K562 (cell line): Measurements from ENCODE around the gene CCDC34. TPM values are rescaled to one million over a fixed set of nuclear protein-coding genes. Genes with fewer than 3 reads are reported as not detected.

Experiments
- ATAC-seq: fragments of 200-7000 bp; cut with Tn5 transposase; 3 replicates; pipeline ENCODE4 v1.9.1; 2020; ENCODE audit warnings: moderate library complexity
- BruUV-seq: library from RNA; stranded (reverse); fragments of 400-500 nt; replicated peaks from 2 replicates; lab custom pipeline; 2021; lab: Mats Ljungman, UMichigan
- CTCF ChIA-PET: fragments of 300-600 bp; formaldehyde crosslinking; extraction: SDS; loops from one replicate; lab custom pipeline; 2021; ENCODE audit warnings: low intra/inter-chr PET ratio; lab: Yijun Ruan, JAX
- POLR2A ChIA-PET: fragments of 300-600, 350-650 bp; sonication (Branson Sonifier 250); formaldehyde crosslinking; extraction: SDS; loops from one replicate; lab custom pipeline; 2021; ENCODE audit warnings: antibody characterized with exemption, inconsistent platforms; lab: Yijun Ruan, JAX
- DNase-seq, 4 experiments: peaks; one replicate each; pipeline versions ENCODE4 v3.0.0 to v3.0.0-alpha.2; 2011 to 2018; ENCODE audit warnings: low spot score in 3 of 4, mixed read lengths in 3 of 4; ENCODE audit errors: extremely low read depth in 1 of 4
- FAIRE-seq: peaks from 2 replicates; lab custom pipeline; 2011; peaks lifted over from hg19 to GRCh38; lab: Jason Lieb, UNC
- H2AFZ ChIP-seq: 2 replicates; pipeline ENCODE4 v1.6.0; 2011; ENCODE audit warnings: low read depth, low read length, control low read depth, inconsistent platforms
- H3K27ac ChIP-seq: fragments of 200-600 bp; 3 replicates; pipeline ENCODE4 v1.8.0; 2011; ENCODE audit warnings: low read depth, mild to moderate bottlenecking, control low read depth, inconsistent platforms, low read length, moderate library complexity, mixed read lengths; ENCODE audit errors: extremely low read depth
- H3K27me3 ChIP-seq, 2 experiments: fragments of 300-600 bp in 1 of 2; 2 replicates in 1 of 2; 3 replicates in 1 of 2; pipeline versions ENCODE4 v1.6.0 to v1.8.0; 2011; ENCODE audit warnings: inconsistent platforms in 2 of 2, low read length in 2 of 2, mild to moderate bottlenecking in 1 of 2, mixed read lengths in 1 of 2, moderate library complexity in 1 of 2; ENCODE audit not compliant: control insufficient read depth in 2 of 2, insufficient read depth in 2 of 2
- H3K36me3 ChIP-seq: fragments of 300-600 bp; 3 replicates; pipeline ENCODE4 v1.8.0; 2011; ENCODE audit warnings: mild to moderate bottlenecking, low read length, inconsistent platforms; ENCODE audit not compliant: control insufficient read depth, insufficient read depth
- H3K4me1 ChIP-seq, 2 experiments: fragments of 200-600 bp in 1 of 2; replicated peaks in 1 of 2; 2 replicates in 1 of 2; 3 replicates in 1 of 2; pipeline versions ENCODE4 v1.5.1 to v1.8.0; 2011; ENCODE audit warnings: inconsistent platforms in 2 of 2, low read length in 2 of 2, mild to moderate bottlenecking in 1 of 2, mixed read lengths in 1 of 2, moderate library complexity in 1 of 2; ENCODE audit not compliant: control insufficient read depth in 2 of 2, insufficient read depth in 2 of 2
- H3K4me2 ChIP-seq: 2 replicates; pipeline ENCODE4 v1.6.1; 2011; ENCODE audit warnings: low read length, control low read depth, inconsistent platforms, mixed read lengths; ENCODE audit not compliant: insufficient read depth
- H3K4me3 ChIP-seq: fragments of 200-600 bp; sonication (generic), shearing (Covaris generic); 2 replicates; pipeline ENCODE4 v1.5.1; 2016; ENCODE audit warnings: control low read depth, inconsistent platforms
- H3K79me2 ChIP-seq: fragments of 200-600 bp; 3 replicates; pipeline ENCODE4 v1.8.0; 2011; ENCODE audit warnings: low read length, inconsistent platforms; ENCODE audit not compliant: control insufficient read depth, insufficient read depth
- H3K9ac ChIP-seq, 2 experiments: 2 replicates each; pipeline versions ENCODE4 v1.6.0 to v1.6.1; 2011; ENCODE audit warnings: low read depth in 2 of 2, low read length in 2 of 2, control low read depth in 1 of 2, inconsistent platforms in 1 of 2, mild to moderate bottlenecking in 1 of 2, mixed read lengths in 1 of 2; ENCODE audit not compliant: insufficient read depth in 1 of 2
- H3K9me1 ChIP-seq: one replicate; pipeline ENCODE4 v1.6.0; 2011; ENCODE audit warnings: inconsistent platforms, mild to moderate bottlenecking, low read length, moderate library complexity; ENCODE audit not compliant: control insufficient read depth, insufficient read depth
- H3K9me3 ChIP-seq: replicated peaks from 2 replicates; pipeline ENCODE4 v1.5.1; 2011; ENCODE audit warnings: low read depth, low read length, inconsistent platforms; ENCODE audit not compliant: control insufficient read depth, insufficient read depth
- H4K20me1 ChIP-seq: replicated peaks from 2 replicates; pipeline ENCODE4 v1.6.1; 2011; ENCODE audit warnings: low read length, inconsistent platforms, mixed read lengths; ENCODE audit not compliant: control insufficient read depth, insufficient read depth
- BRD4 ChIP-seq: fragments of 200-600 bp; sonication (generic); IDR thresholded peaks from 2 replicates; pipeline ENCODE4 v1.6.1; 2017; ENCODE audit warnings: inconsistent platforms
- CEBPB ChIP-seq: fragments of 450-650 bp; IDR thresholded peaks from 2 replicates; pipeline ENCODE4 v1.6.1; 2016; ENCODE audit warnings: missing genetic modification characterization, missing compliant biosample characterization
- CHD4 ChIP-seq: fragments of 200-600 bp; sonication (generic); IDR thresholded peaks from 3 replicates; pipeline ENCODE4 v1.6.1; 2012; ENCODE audit warnings: low read depth, mild to moderate bottlenecking, mixed read lengths, low read length, inconsistent platforms; ENCODE audit not compliant: insufficient read depth, insufficient replicate concordance, poor library complexity, severe bottlenecking
- CREBBP ChIP-seq: IDR thresholded peaks from one replicate; pipeline ENCODE4 v1.6.1; 2012; ENCODE audit warnings: low read depth, mild to moderate bottlenecking, control low read depth, inconsistent platforms, low read length
- MED1 ChIP-seq: sonication (generic); formaldehyde crosslinking; IDR thresholded peaks from 2 replicates; pipeline ENCODE4 v1.8.1; 2023; ENCODE audit warnings: missing genetic modification reagents, borderline replicate concordance
- NR2C2 ChIP-seq, 2 experiments: fragments of 200-800 bp in 1 of 2; sonication (Bioruptor generic) in 1 of 2; sonication (generic) in 1 of 2; formaldehyde crosslinking in 1 of 2; IDR thresholded peaks; 2 replicates each; pipeline versions ENCODE4 v1.6.1 to v1.8.0; 2016 to 2022; ENCODE audit warnings: mild to moderate bottlenecking in 1 of 2, missing compliant biosample characterization in 1 of 2, missing genetic modification characterization in 1 of 2, missing genetic modification reagents in 1 of 2
- RB1 ChIP-seq: fragments of 450-650 bp; IDR thresholded peaks from 2 replicates; pipeline ENCODE4 v1.6.1; 2017; ENCODE audit warnings: low read depth, mild to moderate bottlenecking
- RBM14 ChIP-seq: fragments of 200-400 bp; formaldehyde crosslinking; IDR thresholded peaks from 2 replicates; pipeline ENCODE4 v1.6.1; 2018; ENCODE audit warnings: low read depth, mild to moderate bottlenecking, low read length, moderate library complexity, borderline replicate concordance; ENCODE audit not compliant: insufficient read depth
- RHOXF2B ChIP-seq: fragments of 250-450 bp; sonication (Bioruptor Pico); conservative IDR thresholded peaks from 2 replicates; pipeline ENCODE4 v1.5.1; 2021
- ZKSCAN3 ChIP-seq: fragments of 250-450 bp; sonication (Bioruptor Pico); IDR thresholded peaks from 2 replicates; pipeline ENCODE4 v1.4.0; 2020
- ZSCAN29 ChIP-seq: fragments of 450-650 bp; IDR thresholded peaks from 2 replicates; pipeline ENCODE4 v1.6.1; 2017
- WGBS: fragments of 100-300 bp; shearing (Covaris generic); methylation state at CpG from one replicate; pipeline ENCODE4 v1.1.6; 2016; ENCODE audit warnings: low coverage, mixed read lengths; ENCODE audit not compliant: insufficient coverage; ENCODE audit errors: missing lambda C conversion rate; 5-methylcytosine and 5-hydroxymethylcytosine counted together
- in situ Hi-C: fragments of 300-500 bp; cut with MboI; formaldehyde crosslinking; loops from 4 replicates; pipeline ENCODE4 v1.15.0; 2018; ENCODE audit warnings: inconsistent platforms, mixed read lengths
- intact Hi-C: fragments of 100-400 bp; cut with micrococcal nuclease; formaldehyde crosslinking; loops from 2 replicates; pipeline ENCODE4 v1.14.2; 2022
- polyA plus RNA-seq, 8 experiments: library from polyadenylated mRNA; depleted of rRNA in 4 of 8; stranded (reverse) in 5 of 8; unstranded in 3 of 8; fragments of >200 nt; fragmentation: Nextera tagmentation in 2 of 8; fragmentation: Illumina TruSeq in 1 of 8; extraction: Ambion mirVana in 2 of 8; extraction: Trizol in 1 of 8; gene quantifications; 2 replicates each; pipeline versions ENCODE4 v1.2.1 to v1.2.3, GENCODE V29; 2011 to 2014; ENCODE audit warnings: inconsistent platforms in 1 of 8, missing spikeins in 1 of 8
- total RNA-seq, 7 experiments: library from RNA; depleted of rRNA in 6 of 7; stranded (reverse); fragments of >200 nt in 6 of 7; fragmentation: Illumina TruSeq in 2 of 7; extraction: Trizol in 2 of 7; gene quantifications; 2 replicates each; pipeline versions ENCODE4 v1.2.1 to v1.2.3, GENCODE V29; 2011 to 2021; ENCODE audit warnings: low replicate concordance in 1 of 7
- TF ChIP-seq, protein P1 (sequence below): fragments of 250-450 bp; sonication (Bioruptor Pico); IDR thresholded peaks from 2 replicates; pipeline ENCODE4 v1.5.0; 2021
- TF ChIP-seq, protein P2 (sequence below): sonication (generic); formaldehyde crosslinking; IDR thresholded peaks from 2 replicates; pipeline ENCODE4 v1.8.1; 2023; ENCODE audit warnings: mild to moderate bottlenecking, missing genetic modification reagents

The CCDC34 gene
- total and polyA plus RNA-seq, 9 of the 15 experiments (the other 6 are each of a cell fraction or from before 2014, with no cell fraction given): 6.2 to 42.0 (median 15.7) TPM

DNA sequence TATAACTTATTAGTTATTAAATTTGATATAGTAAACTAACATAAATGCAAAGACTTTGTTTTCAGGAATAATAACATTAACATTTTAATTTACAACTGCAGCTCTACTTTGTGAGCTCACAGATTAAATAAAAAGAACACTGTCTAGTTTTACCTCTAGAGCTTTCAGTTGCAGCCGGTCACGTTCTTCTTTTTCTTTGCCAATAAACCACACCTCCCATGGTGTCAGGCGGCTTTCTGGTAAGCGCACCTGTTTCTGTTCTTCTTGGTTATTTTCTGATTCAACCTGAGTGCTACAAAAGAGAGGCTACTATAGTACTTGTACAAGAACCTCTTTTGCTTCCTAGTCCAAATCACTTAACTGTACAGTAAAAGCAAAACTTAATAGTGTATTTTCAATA, 5.8 kb downstream of the CCDC34 start:
- POLR2A ChIA-PET: no interaction called here
- H3K27ac ChIP-seq: no peak overlapping the region
- in situ Hi-C loops (no loop called here), intact Hi-C loops (no loop called here)
- H4K20me1 ChIP-seq: no peaks in the 10 kb centered on the region
- no peak overlapping the region for H3K4me3 ChIP-seq
- no peak overlapping the region for H3K4me2 ChIP-seq
- no peaks in the 10 kb centered on the region for H3K9me1 ChIP-seq
- no peak for DNase-seq
- peaks cover 4 to 22% of the 10 kb centered on the region in 2 experiments; a peak in 3 of 5 replicates for H3K4me1 ChIP-seq
- BruUV-seq: no TSS peak
- TF ChIP-seq RB1 (no peak), ZSCAN29 (no peak), RHOXF2B (CRISPR knock-in tag) (no peak), CEBPB (tag) (no peak), NR2C2 (CRISPR knock-in tag; IDR thresholded peaks at IDR 0.05) (no peak), NR2C2 (tag; IDR thresholded peaks at IDR 0.05) (no peak), BRD4 (no peak), MED1 (CRISPR knock-in tag) (no peak), ZKSCAN3 (CRISPR knock-in tag) (no peak), CHD4 (no peak), RBM14 (no peak), CREBBP (no peak)
- TF ChIP-seq, protein P1, sequence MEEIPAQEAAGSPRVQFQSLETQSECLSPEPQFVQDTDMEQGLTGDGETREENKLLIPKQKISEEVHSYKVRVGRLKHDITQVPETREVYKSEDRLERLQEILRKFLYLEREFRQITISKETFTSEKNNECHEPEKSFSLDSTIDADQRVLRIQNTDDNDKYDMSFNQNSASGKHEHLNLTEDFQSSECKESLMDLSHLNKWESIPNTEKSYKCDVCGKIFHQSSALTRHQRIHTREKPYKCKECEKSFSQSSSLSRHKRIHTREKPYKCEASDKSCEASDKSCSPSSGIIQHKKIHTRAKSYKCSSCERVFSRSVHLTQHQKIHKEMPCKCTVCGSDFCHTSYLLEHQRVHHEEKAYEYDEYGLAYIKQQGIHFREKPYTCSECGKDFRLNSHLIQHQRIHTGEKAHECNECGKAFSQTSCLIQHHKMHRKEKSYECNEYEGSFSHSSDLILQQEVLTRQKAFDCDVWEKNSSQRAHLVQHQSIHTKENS: no peak
- TF ChIP-seq, protein P2, sequence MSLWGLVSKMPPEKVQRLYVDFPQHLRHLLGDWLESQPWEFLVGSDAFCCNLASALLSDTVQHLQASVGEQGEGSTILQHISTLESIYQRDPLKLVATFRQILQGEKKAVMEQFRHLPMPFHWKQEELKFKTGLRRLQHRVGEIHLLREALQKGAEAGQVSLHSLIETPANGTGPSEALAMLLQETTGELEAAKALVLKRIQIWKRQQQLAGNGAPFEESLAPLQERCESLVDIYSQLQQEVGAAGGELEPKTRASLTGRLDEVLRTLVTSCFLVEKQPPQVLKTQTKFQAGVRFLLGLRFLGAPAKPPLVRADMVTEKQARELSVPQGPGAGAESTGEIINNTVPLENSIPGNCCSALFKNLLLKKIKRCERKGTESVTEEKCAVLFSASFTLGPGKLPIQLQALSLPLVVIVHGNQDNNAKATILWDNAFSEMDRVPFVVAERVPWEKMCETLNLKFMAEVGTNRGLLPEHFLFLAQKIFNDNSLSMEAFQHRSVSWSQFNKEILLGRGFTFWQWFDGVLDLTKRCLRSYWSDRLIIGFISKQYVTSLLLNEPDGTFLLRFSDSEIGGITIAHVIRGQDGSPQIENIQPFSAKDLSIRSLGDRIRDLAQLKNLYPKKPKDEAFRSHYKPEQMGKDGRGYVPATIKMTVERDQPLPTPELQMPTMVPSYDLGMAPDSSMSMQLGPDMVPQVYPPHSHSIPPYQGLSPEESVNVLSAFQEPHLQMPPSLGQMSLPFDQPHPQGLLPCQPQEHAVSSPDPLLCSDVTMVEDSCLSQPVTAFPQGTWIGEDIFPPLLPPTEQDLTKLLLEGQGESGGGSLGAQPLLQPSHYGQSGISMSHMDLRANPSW (CRISPR knock-in tag): no peak
- H3K27me3 ChIP-seq: no peaks in the 10 kb centered on the region
- ATAC-seq: no peak
- H3K36me3 ChIP-seq: peaks cover 2% of the 10 kb centered on the region; the same call in 1 of the 3 replicates
- FAIRE-seq: no peak
- CTCF ChIA-PET: no interaction called here
- 82% methylated on average over 3 of the region's 4 CpGs for WGBS
- no peak overlapping the region for H3K9ac ChIP-seq
- peaks cover 8% of the 10 kb centered on the region; the same call in 1 of the 3 replicates for H3K79me2 ChIP-seq
- no peaks in the 10 kb centered on the region for H3K9me3 ChIP-seq
- H2AFZ ChIP-seq: no peak overlapping the region
